ENCODE results near the gene MPDU1.

Gene MPDU1

GRCh38 chr17:7615265-7615747, 31.7 kb downstream of the MPDU1 start:
- Histone ChIP-seq H3K9me2 (replicated peaks; ENCODE audit: control insufficient read depth, low read length) (no peaks in the 10 kb centered on the region), H3F3A (ENCODE audit: control insufficient read depth, insufficient read depth) (no peaks in the 10 kb centered on the region), H4K20me1 (ENCODE audit: control insufficient read depth, insufficient read depth, low read depth, low read length) (peaks cover 6% of the 10 kb centered on the region; the same call in 1 of the 2 replicates), H3K36me3 (ENCODE audit: control insufficient read depth, low read length) (peaks cover 30% of the 10 kb centered on the region), H3K4me3 (ENCODE audit: low read length) (peak overlapping the region; percentile 70), H3K4me1 (ENCODE audit: control insufficient read depth, low read length) (peaks cover 25% of the 10 kb centered on the region), H3K79me2 (ENCODE audit: control insufficient read depth, low read length) (peaks cover 41% of the 10 kb centered on the region), H3K9me3 (ENCODE audit: control insufficient read depth, insufficient read depth, low read length) (no peaks in the 10 kb centered on the region), H3K4me2 (ENCODE audit: low read length) (peak overlapping the region; percentile 63), H3K27ac (ENCODE audit: low read depth, low read length) (peak overlapping the region; percentile 27), H3K27me3 (ENCODE audit: control insufficient read depth, low read length) (peaks cover 6% of the 10 kb centered on the region)
- TF ChIP-seq CTCF (IDR thresholded peaks at IDR 0.05; ENCODE audit: low read depth, low read length, poor library complexity, severe bottlenecking) = no peak
- no peak for TF ChIP-seq EZH2phosphoT487 (IDR thresholded peaks at IDR 0.05; ENCODE audit: borderline replicate concordance, low read length)

DNA sequence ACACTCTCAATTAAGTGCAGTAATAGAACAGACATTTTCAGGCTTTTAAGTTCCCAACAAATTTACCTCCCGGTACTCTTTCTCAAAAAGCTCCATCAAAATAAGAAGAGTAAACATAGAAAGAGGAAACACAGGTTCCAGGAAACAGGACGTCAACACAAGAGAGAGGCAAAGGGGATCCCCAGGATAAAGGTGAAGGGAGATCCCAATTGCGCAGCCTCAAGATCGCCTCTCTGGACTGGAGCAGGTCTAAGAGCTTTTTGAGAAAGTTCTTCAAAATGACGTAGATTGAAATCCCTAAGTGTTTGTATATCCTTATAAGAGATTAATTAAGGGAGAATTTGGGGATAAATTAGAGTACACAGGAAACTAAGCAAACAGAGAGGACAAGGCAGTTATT, 35.0 kb downstream of the MPDU1 start:
- H4K20me1 ChIP-seq (ENCODE audit: control insufficient read depth, insufficient read depth, low read depth, low read length) = no peaks in the 10 kb centered on the region
- H3K27me3 ChIP-seq (ENCODE audit: control insufficient read depth, low read length) = peaks cover 6% of the 10 kb centered on the region
- H3K4me2 ChIP-seq (ENCODE audit: low read length) = no peak overlapping the region
- no peak for TF ChIP-seq EZH2phosphoT487 (IDR thresholded peaks at IDR 0.05; ENCODE audit: borderline replicate concordance, low read length)
- no peak for TF ChIP-seq CTCF (IDR thresholded peaks at IDR 0.05; ENCODE audit: low read depth, low read length, poor library complexity, severe bottlenecking)
- H3K4me3 ChIP-seq (ENCODE audit: low read length) = no peak overlapping the region
- H3K4me1 ChIP-seq (ENCODE audit: control insufficient read depth, low read length) = peaks cover 6% of the 10 kb centered on the region
- H3K36me3 ChIP-seq (ENCODE audit: control insufficient read depth, low read length) = peaks cover 6% of the 10 kb centered on the region
- H3F3A ChIP-seq (ENCODE audit: control insufficient read depth, insufficient read depth) = no peaks in the 10 kb centered on the region
- no peak overlapping the region for H3K27ac ChIP-seq (ENCODE audit: low read depth, low read length)
- H3K9me3 ChIP-seq (ENCODE audit: control insufficient read depth, insufficient read depth, low read length) = no peaks in the 10 kb centered on the region
- no peaks in the 10 kb centered on the region for H3K9me2 ChIP-seq (replicated peaks; ENCODE audit: control insufficient read depth, low read length)
- H3K79me2 ChIP-seq (ENCODE audit: control insufficient read depth, low read length) = peaks cover 8% of the 10 kb centered on the region

DNA sequence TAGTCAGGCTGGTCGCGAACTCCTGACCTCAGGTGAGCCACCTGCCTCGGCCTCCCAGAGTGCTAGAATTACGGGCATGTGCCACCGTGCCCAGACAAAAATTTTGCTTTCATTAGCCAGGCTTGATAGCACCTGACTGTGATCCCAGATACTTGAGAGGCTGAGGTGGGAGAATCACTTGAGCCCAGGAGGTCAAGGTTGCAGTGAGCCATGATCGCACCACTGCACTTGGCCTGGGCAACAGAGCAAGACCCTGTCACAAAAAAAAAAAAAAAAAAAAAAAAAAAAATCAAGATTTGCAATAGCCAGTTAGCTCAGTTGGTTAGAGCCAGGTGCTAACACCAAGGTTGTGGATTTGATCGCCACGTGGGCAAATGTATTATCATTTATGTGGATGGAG, 37.2 kb downstream of the MPDU1 start:
- Histone ChIP-seq H3K9me3 (ENCODE audit: control insufficient read depth, insufficient read depth, low read length) (no peaks in the 10 kb centered on the region), H3K4me1 (ENCODE audit: control insufficient read depth, low read length) (no peaks in the 10 kb centered on the region), H3K27me3 (ENCODE audit: control insufficient read depth, low read length) (peaks cover 6% of the 10 kb centered on the region), H3F3A (ENCODE audit: control insufficient read depth, insufficient read depth) (no peaks in the 10 kb centered on the region), H3K27ac (ENCODE audit: low read depth, low read length) (no peak overlapping the region), H3K4me2 (ENCODE audit: low read length) (no peak overlapping the region), H3K79me2 (ENCODE audit: control insufficient read depth, low read length) (no peaks in the 10 kb centered on the region), H3K9me2 (replicated peaks; ENCODE audit: control insufficient read depth, low read length) (no peaks in the 10 kb centered on the region), H3K4me3 (ENCODE audit: low read length) (no peak overlapping the region), H3K36me3 (ENCODE audit: control insufficient read depth, low read length) (no peaks in the 10 kb centered on the region), H4K20me1 (ENCODE audit: control insufficient read depth, insufficient read depth, low read depth, low read length) (no peaks in the 10 kb centered on the region)
- TF ChIP-seq EZH2phosphoT487 (IDR thresholded peaks at IDR 0.05; ENCODE audit: borderline replicate concordance, low read length) (no peak), CTCF (IDR thresholded peaks at IDR 0.05; ENCODE audit: low read depth, low read length, poor library complexity, severe bottlenecking) (no peak)

Measured in DOHH2 (cell line).